ENCODE measurements around the gene MXRA7. TPM values are rescaled to one million over a fixed set of nuclear protein-coding genes. Genes with fewer than 3 reads are reported as not detected.

The MXRA7 gene
- total RNA-seq, 4 donors from 2014 or later: 362 to 576 (median 421) TPM

GRCh38 chr17:76707985-76708807 lies 2.6 kb downstream of the MXRA7 start:
- DNase-seq: peak in 1 of 2 donors; percentile 35
- Histone ChIP-seq H3K4me1 (peaks cover 32 to 43% of the 10 kb centered on the region in 2 donors), H3K27ac (peak overlapping the region; percentile 97 to 98 (median 98)), H3K27me3 (no peaks in the 10 kb centered on the region), H3K4me3 (replicated peaks in 1 of 3) (peak overlapping the region in 1 of 3 donors; percentile 2), H3K36me3 (no peaks in the 10 kb centered on the region), H3K9me3 (no peaks in the 10 kb centered on the region)
- WGBS, 2 donors: 42 to 52% methylated on average over 14 of the region's 14 CpGs
- intact Hi-C loops (cut with DNase I): no loop called here
- TF ChIP-seq CTCF (IDR thresholded peaks at IDR 0.05) (peak in 2 of 6 experiments; percentile 17 to 36), POLR2A (IDR thresholded peaks at IDR 0.05) (no peak)

GRCh38 chr17:76706817-76707216 lies 3.9 kb downstream of the MXRA7 start:
- WGBS, 2 donors: 97 to 100% methylated on average over 3 of the region's 3 CpGs
- no peaks in the 10 kb centered on the region for H3K27me3 ChIP-seq
- no peaks in the 10 kb centered on the region for H3K9me3 ChIP-seq
- H3K27ac ChIP-seq: no peak overlapping the region
- H3K4me3 ChIP-seq (replicated peaks in 1 of 3): no peak overlapping the region
- intact Hi-C loops (cut with DNase I): no loop called here
- H3K36me3 ChIP-seq: no peaks in the 10 kb centered on the region
- peaks cover 46 to 49% of the 10 kb centered on the region in 2 donors for H3K4me1 ChIP-seq
- TF ChIP-seq POLR2A (IDR thresholded peaks at IDR 0.05) (no peak), CTCF (IDR thresholded peaks at IDR 0.05) (no peak)
- no peak for DNase-seq

- Histone ChIP-seq H3K27ac (no peak overlapping the region), H3K4me3 (replicated peaks in 1 of 3) (no peak overlapping the region), H3K4me1 (peaks cover 55 to 60% of the 10 kb centered on the region in 2 donors), H3K36me3 (no peaks in the 10 kb centered on the region), H3K27me3 (no peaks in the 10 kb centered on the region), H3K9me3 (no peaks in the 10 kb centered on the region)
- intact Hi-C loops (cut with DNase I): no loop called here
- no peak for TF ChIP-seq POLR2A (IDR thresholded peaks at IDR 0.05)
- WGBS, 2 donors: 67 to 76% methylated on average over 4 of the region's 4 CpGs
- DNase-seq: no peak
Measured at GRCh38 chr17:76704805-76705204, 6.0 kb downstream of the MXRA7 start.

- Histone ChIP-seq H3K27ac (peak overlapping the region; percentile 33 to 78 (median 77)), H3K36me3 (no peaks in the 10 kb centered on the region), H3K4me3 (replicated peaks in 1 of 3) (no peak overlapping the region), H3K9me3 (no peaks in the 10 kb centered on the region), H3K27me3 (no peaks in the 10 kb centered on the region), H3K4me1 (peaks cover 46 to 66% of the 10 kb centered on the region in 2 donors)
- no peak for TF ChIP-seq CTCF (IDR thresholded peaks at IDR 0.05)
- TF ChIP-seq POLR2A (IDR thresholded peaks at IDR 0.05): no peak
- WGBS, 2 donors: 83 to 84% methylated on average over 10 of the region's 10 CpGs
- peak in 1 of 2 donors; percentile 62 for DNase-seq
- intact Hi-C loops (cut with DNase I): no loop called here
Measured at GRCh38 chr17:76702941-76703637, 7.7 kb downstream of the MXRA7 start.

- no peaks in the 10 kb centered on the region for H3K27me3 ChIP-seq
- peak overlapping the region; percentile 61 to 78 (median 77) for H3K27ac ChIP-seq
- no peak overlapping the region for H3K4me3 ChIP-seq (replicated peaks in 1 of 3)
- TF ChIP-seq CTCF (IDR thresholded peaks at IDR 0.05) (no peak), POLR2A (IDR thresholded peaks at IDR 0.05) (no peak)
- H3K4me1 ChIP-seq: peaks cover 48 to 67% of the 10 kb centered on the region in 2 donors
- no peak for DNase-seq
- H3K36me3 ChIP-seq: no peaks in the 10 kb centered on the region
- intact Hi-C loops (cut with DNase I): no loop called here
- H3K9me3 ChIP-seq: no peaks in the 10 kb centered on the region
- 38 to 63% methylated on average over 2 of the region's 2 CpGs for WGBS, 2 donors
Measured at GRCh38 chr17:76702076-76702475, 8.7 kb downstream of the MXRA7 start.
